CD4-positive, alpha-beta T cell (primary cell): ENCODE data around the gene NKX2-2. TPM values are rescaled to one million over a fixed set of nuclear protein-coding genes. Genes with fewer than 3 reads are reported as not detected.

Experiments used
- ATAC-seq: fragments of 200-7000 bp; cut with Tn5 transposase; one replicate; pipeline ENCODE4 v1.10.0; 2022; ENCODE audit warnings: mild to moderate bottlenecking; ENCODE audit not compliant: poor library complexity
- CTCF ChIA-PET: fragments of 350-600 bp; sonication (Branson Sonifier 250); formaldehyde crosslinking; loops from one replicate; lab custom pipeline; 2021; ENCODE audit warnings: antibody characterized with exemption, inconsistent platforms; lab: Charles Lee
- POLR2A ChIA-PET: fragments of 350-600 bp; sonication (Branson Sonifier 250); formaldehyde crosslinking; loops from one replicate; lab custom pipeline; 2021; ENCODE audit warnings: antibody characterized with exemption, inconsistent platforms; lab: Charles Lee
- DNase-seq, 14 experiments: peaks; one replicate each; pipeline ENCODE4 v3.0.0-alpha.2; 2013 to 2020; ENCODE audit warnings: mixed read lengths in 2 of 14
- H3K27ac ChIP-seq, 2 donors: one replicate each; pipeline versions ENCODE4 v1.5.1 to v1.7.0; 2013; ENCODE audit warnings: low read length in 2 of 2, low read depth in 1 of 2, mild to moderate bottlenecking in 1 of 2
- H3K27me3 ChIP-seq, 2 experiments: 1 replicate in 1 of 2; 2 replicates in 1 of 2; pipeline versions ENCODE4 v1.6.1 to v1.7.0; 2013; ENCODE audit warnings: low read length in 2 of 2, control low read depth in 1 of 2, mild to moderate bottlenecking in 1 of 2, moderate library complexity in 1 of 2; ENCODE audit not compliant: insufficient read depth in 2 of 2, control insufficient read depth in 1 of 2
- H3K36me3 ChIP-seq: one replicate; pipeline ENCODE4 v1.6.1; 2013; ENCODE audit warnings: low read length, control low read depth; ENCODE audit not compliant: insufficient read depth
- H3K4me1 ChIP-seq: one replicate; pipeline ENCODE4 v1.6.1; 2013; ENCODE audit warnings: low read length, control low read depth; ENCODE audit not compliant: insufficient read depth
- H3K4me3 ChIP-seq: one replicate; pipeline ENCODE4 v1.5.1; 2013; ENCODE audit warnings: mild to moderate bottlenecking, low read length, moderate library complexity
- H3K9me3 ChIP-seq, 2 experiments: 1 replicate in 1 of 2; 2 replicates in 1 of 2; pipeline versions ENCODE4 v1.6.1 to v1.7.0; 2013; ENCODE audit warnings: low read length in 2 of 2, mild to moderate bottlenecking in 2 of 2, control low read depth in 1 of 2, moderate library complexity in 1 of 2; ENCODE audit not compliant: control insufficient read depth in 1 of 2, insufficient read depth in 1 of 2
- H3K27ac Mint-ChIP-seq: one replicate; pipeline ENCODE4 v1.8.0; 2020; ENCODE audit warnings: mixed read lengths
- H3K27me3 Mint-ChIP-seq: one replicate; pipeline ENCODE4 v1.8.0; 2021; ENCODE audit warnings: mixed read lengths
- H3K36me3 Mint-ChIP-seq: one replicate; pipeline ENCODE4 v1.8.0; 2021; ENCODE audit warnings: low read depth, mixed read lengths
- H3K4me1 Mint-ChIP-seq: one replicate; pipeline ENCODE4 v1.8.0; 2021; ENCODE audit warnings: low read depth, mixed read lengths
- H3K4me3 Mint-ChIP-seq: one replicate; pipeline ENCODE4 v1.8.0; 2020; ENCODE audit warnings: mild to moderate bottlenecking, mixed read lengths
- H3K9me3 Mint-ChIP-seq: one replicate; pipeline ENCODE4 v1.8.0; 2020; ENCODE audit warnings: mixed read lengths
- intact Hi-C, 2 experiments: fragments of 100-400 bp; cut with DNase I in 1 of 2; cut with micrococcal nuclease in 1 of 2; formaldehyde crosslinking; loops; one replicate each; pipeline versions ENCODE4 v1.15.1 to v1.9.0; 2023 to 2025; cut with DNase I, micrococcal nuclease
- total RNA-seq, 174 experiments: library from RNA in 2 of 174; stranded (reverse) in 2 of 174; gene quantifications; one replicate each; pipeline ENCODE4 v1.2.3 and lab custom pipeline; 2021 to 2026
- TF ChIP-seq, protein P1 (sequence below): fragments of 200-600 bp; IDR thresholded peaks from one replicate; pipeline ENCODE4 v1.8.0; 2022; ENCODE audit warnings: antibody characterized with exemption, mild to moderate bottlenecking

Gene NKX2-2
- total RNA-seq, 2 experiments from 2014 or later = not detected

DNA sequence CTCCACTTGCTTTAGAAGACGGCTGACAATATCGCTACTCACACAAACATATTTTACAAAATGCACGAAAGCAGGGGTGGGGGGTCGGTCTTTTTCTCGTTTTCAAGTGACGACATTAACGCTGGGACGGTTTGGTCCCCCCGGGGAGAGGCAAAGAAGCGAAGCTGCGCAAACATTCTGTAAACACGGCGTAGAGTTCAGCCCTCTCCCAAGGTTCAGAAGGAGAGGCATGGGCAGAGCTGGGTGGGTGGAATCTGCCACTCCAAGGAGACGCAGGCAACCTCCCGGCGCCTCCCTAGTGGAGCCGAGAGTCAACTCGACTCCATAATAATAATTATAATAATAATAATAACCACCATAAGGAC, 2.4 kb downstream of the NKX2-2 start:
- Mint-ChIP-seq H3K4me1 (peaks cover 74% of the 10 kb centered on the region), H3K9me3 (no peaks in the 10 kb centered on the region), H3K4me3 (peak overlapping the region; percentile 54), H3K36me3 (no peaks in the 10 kb centered on the region), H3K27me3 (peaks cover 93% of the 10 kb centered on the region), H3K27ac (no peak overlapping the region)
- DNase-seq = no peak
- ATAC-seq = no peak
- TF ChIP-seq, protein P1, sequence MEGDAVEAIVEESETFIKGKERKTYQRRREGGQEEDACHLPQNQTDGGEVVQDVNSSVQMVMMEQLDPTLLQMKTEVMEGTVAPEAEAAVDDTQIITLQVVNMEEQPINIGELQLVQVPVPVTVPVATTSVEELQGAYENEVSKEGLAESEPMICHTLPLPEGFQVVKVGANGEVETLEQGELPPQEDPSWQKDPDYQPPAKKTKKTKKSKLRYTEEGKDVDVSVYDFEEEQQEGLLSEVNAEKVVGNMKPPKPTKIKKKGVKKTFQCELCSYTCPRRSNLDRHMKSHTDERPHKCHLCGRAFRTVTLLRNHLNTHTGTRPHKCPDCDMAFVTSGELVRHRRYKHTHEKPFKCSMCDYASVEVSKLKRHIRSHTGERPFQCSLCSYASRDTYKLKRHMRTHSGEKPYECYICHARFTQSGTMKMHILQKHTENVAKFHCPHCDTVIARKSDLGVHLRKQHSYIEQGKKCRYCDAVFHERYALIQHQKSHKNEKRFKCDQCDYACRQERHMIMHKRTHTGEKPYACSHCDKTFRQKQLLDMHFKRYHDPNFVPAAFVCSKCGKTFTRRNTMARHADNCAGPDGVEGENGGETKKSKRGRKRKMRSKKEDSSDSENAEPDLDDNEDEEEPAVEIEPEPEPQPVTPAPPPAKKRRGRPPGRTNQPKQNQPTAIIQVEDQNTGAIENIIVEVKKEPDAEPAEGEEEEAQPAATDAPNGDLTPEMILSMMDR = no peak
- Histone ChIP-seq H3K4me3 (no peak overlapping the region), H3K27ac (no peak overlapping the region), H3K27me3 (peaks cover 90 to 92% of the 10 kb centered on the region in 2 experiments), H3K9me3 (peaks cover 0 to 51% of the 10 kb centered on the region in 2 experiments), H3K36me3 (no peaks in the 10 kb centered on the region), H3K4me1 (peaks cover 71% of the 10 kb centered on the region)
- intact Hi-C loops = loop anchor here in 1 of 2 experiments (10.0 kb wide), 1 partner anchor 797 kb away; the partner anchor contains the start of gene RALGAPA2
- CTCF ChIA-PET = interaction anchor here (1.4 kb wide), 1 partner anchor 276 kb away, joined by 4 read pairs; no protein-coding TSS in a partner anchor
- POLR2A ChIA-PET = no interaction called here

DNA sequence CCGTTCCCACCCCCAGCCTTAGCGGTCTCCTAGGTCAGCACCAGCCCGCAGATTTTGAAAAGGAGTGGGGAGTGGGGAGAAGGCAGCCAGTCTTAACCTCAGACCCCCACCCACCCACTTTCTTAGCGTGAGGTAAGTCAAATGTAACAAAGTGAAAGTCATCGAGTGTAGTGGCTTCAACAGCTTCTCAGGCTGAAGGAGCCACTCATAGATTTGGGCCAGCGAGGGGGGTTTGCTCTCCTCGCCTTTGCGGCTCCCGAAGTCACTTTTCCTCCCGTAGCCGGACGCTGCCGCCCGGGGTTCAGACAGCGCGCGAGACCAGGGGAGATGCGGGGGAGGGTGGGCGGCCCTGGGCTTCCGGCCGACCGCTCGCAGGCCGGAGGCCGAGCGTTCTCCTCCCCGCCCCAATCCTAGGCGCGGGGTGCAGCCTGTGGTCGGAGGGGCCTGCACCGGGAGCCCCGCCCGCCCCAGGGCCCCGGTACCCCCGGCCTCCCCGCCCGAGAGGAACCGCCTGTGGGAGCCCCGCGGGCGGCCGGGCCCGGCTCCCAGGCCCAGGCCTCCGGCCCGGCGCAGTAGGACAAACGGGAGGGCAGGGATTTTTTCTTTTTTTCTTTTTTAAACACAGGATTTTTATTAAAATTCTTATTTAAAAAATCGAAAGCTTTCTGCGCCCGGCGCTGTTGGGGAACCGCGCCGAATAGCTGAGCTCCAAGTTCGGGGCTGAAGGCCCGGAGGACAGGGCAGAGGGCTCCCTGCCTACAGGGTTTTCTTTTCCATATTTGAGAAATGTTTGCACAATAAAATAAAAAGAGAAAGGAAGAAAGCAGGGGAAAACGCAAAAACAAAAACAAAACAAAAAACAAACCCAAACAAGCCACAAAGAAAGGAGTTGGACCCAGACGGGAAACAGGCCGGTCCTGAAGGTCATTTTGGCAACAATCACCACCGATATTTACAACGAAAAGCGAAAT, 3.2 kb downstream of the NKX2-2 start:
- Mint-ChIP-seq H3K36me3 (no peaks in the 10 kb centered on the region), H3K27me3 (peaks cover 88% of the 10 kb centered on the region), H3K9me3 (no peaks in the 10 kb centered on the region), H3K4me3 (peak overlapping the region; percentile 83), H3K27ac (no peak overlapping the region), H3K4me1 (peaks cover 68% of the 10 kb centered on the region)
- Histone ChIP-seq H3K9me3 (peaks cover 0 to 45% of the 10 kb centered on the region in 2 experiments), H3K27me3 (peaks cover 84 to 92% of the 10 kb centered on the region in 2 experiments), H3K36me3 (no peaks in the 10 kb centered on the region), H3K4me3 (peak overlapping the region; percentile 42), H3K4me1 (peaks cover 70% of the 10 kb centered on the region), H3K27ac (no peak overlapping the region)
- POLR2A ChIA-PET = no interaction called here
- intact Hi-C loops = loop anchor here in 1 of 2 experiments (10.0 kb wide), 1 partner anchor 796 kb away; the partner anchor contains the start of gene RALGAPA2
- DNase-seq (peak in 2 of 14 experiments; percentile 26 to 27), ATAC-seq (no peak)
- CTCF ChIA-PET = interaction anchor here (1.0 kb wide), 1 partner anchor 275 kb away, joined by 3 read pairs; no protein-coding TSS in a partner anchor
- TF ChIP-seq, protein P1 = no peak

DNA sequence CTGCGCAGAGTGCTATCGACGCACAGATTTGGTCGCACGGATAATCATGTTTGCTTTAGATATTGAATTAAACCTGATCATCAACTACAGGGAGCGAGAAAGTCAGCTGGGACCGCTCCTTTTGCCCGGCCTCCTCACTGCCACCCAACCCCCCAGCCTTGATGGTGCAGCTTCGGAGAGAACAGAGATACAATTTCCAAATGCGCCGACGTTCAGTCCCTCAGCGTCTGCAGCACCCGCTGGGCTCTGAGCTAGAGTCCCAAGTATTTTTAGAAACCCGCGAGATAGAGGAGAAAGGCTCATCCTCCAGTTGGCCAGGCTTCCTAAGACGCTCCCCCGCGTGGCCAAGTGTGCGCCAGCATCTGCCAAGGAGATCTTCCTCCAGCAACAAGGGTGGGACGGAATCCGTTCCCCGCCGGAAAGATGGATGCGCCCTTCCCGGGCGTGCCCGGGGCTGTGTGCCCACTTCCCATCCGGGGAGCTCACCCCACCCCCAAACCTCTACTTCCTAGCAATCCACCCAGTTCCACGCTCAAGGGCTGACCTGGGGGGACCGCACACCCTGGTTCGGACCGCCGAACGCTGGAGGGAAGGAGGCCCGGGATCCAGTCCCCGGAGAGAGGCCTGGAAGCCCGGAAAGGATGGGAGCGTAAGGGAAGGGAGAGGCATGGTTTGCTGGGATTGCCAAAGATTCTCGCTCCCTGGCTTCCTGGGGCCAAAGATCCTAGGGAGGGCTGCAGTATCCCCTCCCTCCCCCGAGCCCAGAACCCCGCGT, 4.1 kb downstream of the NKX2-2 start:
- ChIA-PET CTCF (interaction anchor here (1.0 kb wide), 2 partner anchors 8 to 274 kb away, joined by 3 to 5 read pairs; no protein-coding TSS in a partner anchor), POLR2A (no interaction called here)
- H3K27ac ChIP-seq = no peak overlapping the region
- Mint-ChIP-seq H3K4me1 (peaks cover 72% of the 10 kb centered on the region), H3K27me3 (peaks cover 88% of the 10 kb centered on the region), H3K27ac (no peak overlapping the region), H3K9me3 (no peaks in the 10 kb centered on the region), H3K36me3 (no peaks in the 10 kb centered on the region), H3K4me3 (peak overlapping the region; percentile 83)
- peaks cover 87 to 92% of the 10 kb centered on the region in 2 experiments for H3K27me3 ChIP-seq
- ATAC-seq = no peak
- TF ChIP-seq, protein P1 = no peak
- H3K9me3 ChIP-seq = peaks cover 0 to 45% of the 10 kb centered on the region in 2 experiments
- DNase-seq = peak in 2 of 14 experiments; percentile 28 to 31
- H3K4me3 ChIP-seq = peak overlapping the region; percentile 42
- H3K4me1 ChIP-seq = peaks cover 74% of the 10 kb centered on the region
- no peaks in the 10 kb centered on the region for H3K36me3 ChIP-seq
- intact Hi-C loops = loop anchor here (5.0 to 10.0 kb wide), 5 partner anchors 112 to 1422 kb away; partner anchors contain the start of genes LINC00237 (in 1 of the 2), NKX2-4 (in 1 of the 2) and RALGAPA2 (in 1 of the 2)
